HG03095 (cell line): ENCODE measurements around the gene OPRL1.

Source experiments
- ATAC-seq: cut with Tn5 transposase; IDR thresholded peaks from one replicate; pipeline ENCODE4 v1.9.1; 2021; ENCODE audit warnings: moderate library complexity; ENCODE audit not compliant: unreplicated experiment

The OPRL1 gene

DNA sequence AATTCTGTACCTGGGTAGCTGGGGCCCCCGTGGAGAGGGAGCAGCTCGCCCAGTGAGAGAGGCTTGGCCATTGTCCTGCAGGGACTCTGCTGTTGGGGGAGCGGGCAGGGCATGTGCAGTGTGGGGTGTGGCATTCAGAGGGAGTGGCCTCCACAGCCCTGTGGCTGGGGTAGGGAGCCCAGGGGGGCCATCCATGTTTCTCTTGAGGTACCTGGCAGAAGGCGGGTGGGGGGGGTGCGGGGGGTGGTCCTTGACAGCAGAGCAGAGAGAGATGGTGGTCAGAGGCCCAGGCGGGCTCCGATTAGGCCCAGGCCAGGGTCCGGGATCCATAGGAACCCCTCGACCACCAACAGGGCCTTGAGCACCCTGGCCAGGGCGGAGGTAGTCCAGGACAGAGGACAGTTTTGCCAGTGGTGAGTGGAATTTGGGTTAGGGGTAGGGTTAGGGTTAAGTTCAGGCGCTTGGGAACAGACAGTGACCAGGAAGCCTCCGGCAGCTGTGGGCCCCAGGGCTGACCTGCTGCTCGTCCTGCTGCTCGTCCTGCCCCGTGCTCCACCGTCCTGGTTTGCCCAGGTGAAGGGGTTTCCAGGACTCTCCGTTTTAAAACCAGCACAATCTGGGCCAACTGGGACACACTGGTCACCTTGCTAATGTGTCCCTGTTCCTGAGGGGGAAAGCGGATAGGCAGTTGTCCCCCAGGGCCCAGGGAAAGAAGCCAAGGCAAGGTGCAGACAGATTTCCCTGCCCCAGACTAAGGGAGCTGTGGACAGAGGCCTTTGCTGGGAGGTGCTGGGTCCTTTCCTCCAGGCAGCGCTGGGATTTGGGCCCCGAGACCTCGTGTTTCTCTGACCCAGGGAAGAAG is 59.5 kb downstream of the OPRL1 start:
- ATAC-seq, result no peak

GRCh38 chr20:64140061-64140931 is 60.4 kb downstream of the OPRL1 start:
- no peak for ATAC-seq

DNA sequence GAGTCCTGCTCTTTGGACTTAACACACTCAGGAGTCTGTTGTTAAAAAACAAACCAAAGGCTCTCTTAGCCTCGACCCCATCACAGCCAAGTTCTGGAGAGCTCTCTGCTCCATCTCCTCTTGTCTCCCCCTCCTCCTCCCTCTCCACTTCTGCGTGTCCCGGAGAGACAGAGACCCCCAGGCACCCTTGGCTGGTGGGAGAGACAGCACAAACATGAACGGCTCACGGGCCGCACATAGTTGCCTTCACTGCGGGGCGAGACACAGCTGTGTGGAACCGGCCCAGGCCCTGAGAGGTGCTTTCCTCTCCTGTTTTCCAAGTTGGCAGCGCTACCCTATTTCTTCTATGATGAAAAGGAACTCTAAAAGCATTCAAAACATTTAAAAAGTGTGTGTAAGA is 61.1 kb downstream of the OPRL1 start:
- no peak for ATAC-seq

- no peak for ATAC-seq
Observed at GRCh38 chr20:64142590-64142989, 62.7 kb downstream of the OPRL1 start.

DNA sequence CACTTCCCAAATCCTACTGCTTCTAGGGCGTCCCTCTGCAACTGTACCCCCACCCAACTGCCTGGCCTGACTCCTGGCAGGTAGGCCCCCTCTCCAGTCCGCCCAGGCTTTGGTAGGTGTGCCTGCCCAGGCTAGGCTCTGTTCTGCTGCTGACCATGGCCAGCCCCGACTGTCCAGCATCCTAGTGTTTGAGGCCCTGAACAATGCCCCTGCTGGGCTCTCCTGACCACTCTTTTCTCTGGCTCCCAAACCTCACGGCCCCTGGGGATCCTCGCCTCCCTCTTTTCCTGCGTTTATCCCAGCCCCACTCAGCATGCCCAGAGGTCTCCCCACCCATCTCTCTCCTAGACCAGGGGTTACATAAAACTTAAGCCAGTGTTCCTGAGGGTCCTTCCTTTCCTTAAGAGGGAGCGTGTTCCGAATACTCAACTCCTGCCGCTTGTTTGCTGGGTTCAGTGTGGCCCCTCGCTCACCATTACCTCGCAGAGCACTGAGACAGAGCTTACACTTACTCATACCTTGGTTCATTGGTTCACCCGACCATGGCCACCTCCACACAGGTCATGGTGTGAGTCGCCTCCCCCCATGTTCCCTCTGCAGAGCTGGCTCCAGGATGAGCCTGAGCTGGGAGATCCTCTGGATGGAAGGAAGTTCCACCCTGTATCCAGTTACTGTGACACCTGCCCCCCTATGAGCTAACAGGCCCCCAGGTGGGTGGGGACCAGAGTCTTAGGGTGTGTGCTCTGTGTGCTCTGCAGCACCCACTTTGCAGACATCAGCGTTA is 63.3 kb downstream of the OPRL1 start:
- no peak for ATAC-seq

- no peak for ATAC-seq
Observed at GRCh38 chr20:64144144-64144912, 64.4 kb downstream of the OPRL1 start.

DNA sequence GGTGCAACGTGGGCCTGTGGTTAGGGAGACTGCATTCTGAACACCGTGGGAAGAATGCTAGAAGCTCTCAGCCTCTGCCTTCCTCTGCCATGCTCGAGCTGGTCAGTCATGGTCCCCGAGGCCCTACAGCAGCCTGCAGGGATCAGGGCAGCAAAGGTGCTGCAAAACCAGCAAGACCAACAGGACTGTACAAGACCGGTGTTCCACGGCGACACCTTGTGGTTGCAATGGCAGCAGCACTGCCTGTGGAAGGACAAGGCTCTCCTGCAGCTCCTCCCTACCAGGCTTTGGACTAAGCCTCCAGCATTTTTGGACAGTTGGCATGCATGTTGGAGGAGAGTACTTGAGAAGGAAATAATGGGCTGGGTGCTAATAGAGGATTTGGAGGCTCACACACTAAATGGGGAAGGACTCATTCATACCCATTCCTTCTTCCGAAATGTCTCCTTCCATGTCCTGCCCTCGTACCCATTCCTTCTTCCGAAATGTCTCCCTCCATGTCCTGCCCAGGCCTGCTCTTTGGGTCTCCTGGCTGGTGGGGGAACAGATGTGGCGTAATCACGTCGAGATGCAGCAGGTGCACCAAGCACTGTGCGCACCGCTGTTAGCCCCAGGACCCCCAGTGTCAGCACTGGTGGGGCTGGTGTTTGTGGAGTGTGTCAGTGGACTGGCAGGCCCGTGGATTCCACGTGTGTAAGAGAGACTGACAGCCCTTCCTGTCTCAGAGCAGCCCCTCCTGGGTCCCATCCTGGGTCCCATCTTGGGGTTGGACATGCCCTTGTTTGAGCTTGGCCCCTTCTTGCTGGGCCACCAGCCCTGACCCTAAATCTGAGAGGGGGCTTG is 65.8 kb downstream of the OPRL1 start:
- no peak for ATAC-seq

GRCh38 chr20:64146301-64146935 is 66.5 kb downstream of the OPRL1 start:
- ATAC-seq, result no peak

GRCh38 chr20:64146936-64147477 is 67.1 kb downstream of the OPRL1 start:
- ATAC-seq, result no peak

GRCh38 chr20:64148581-64148980 is 68.7 kb downstream of the OPRL1 start:
- ATAC-seq, result no peak

DNA sequence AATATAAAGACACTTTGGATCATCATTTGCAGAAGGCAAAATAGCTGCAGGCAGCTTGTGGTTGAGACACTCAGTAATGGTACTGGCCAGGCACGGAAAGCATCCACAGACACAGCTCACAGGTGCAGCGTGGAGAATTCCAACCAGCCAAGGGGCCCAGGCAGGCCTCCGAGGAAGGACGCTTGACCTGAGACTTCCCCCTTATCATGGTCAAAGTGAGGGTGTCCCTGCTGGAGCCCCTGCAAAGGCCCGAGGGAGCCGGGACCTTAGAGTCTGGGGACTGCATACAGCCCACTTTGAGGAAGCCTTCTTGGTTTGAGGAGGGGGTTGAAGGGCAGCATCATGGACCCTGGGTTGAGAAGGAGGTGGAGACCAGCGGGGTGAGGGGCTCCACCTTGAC is 69.3 kb downstream of the OPRL1 start:
- no peak for ATAC-seq

DNA sequence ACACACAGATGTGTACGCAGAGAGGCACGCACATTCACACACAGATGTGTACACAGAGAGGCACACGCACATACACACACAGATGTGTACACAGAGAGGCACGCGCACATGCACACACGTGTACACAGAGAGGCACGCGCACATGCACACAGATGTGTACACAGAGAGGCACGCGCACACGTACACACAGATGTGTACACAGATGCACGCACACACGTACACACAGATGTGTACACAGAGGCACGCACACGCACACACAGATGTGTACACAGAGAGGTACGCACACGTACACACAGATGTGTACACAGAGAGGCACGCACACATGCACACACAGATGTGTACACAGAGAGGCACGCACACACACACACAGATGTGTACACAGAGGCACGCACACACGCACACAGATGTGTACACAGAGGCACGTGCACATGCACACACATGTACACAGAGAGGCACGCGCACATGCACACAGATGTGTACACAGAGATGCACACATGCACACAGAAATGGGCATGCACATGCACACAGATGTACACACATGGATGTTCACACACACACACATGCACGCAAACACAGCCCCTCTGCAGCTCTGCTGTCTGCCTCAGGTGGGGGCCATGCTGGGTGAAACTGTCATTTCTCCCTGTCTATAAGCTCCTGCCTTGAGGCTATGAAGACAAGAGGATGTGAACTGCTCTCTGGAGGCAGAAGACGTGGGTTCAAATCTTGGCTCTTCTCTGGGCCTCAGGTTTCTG is 70.1 kb downstream of the OPRL1 start:
- no peak for ATAC-seq
